GM18499 (cell line): ENCODE measurements around the gene SIK3.

ENCODE experiments used
- ATAC-seq: cut with Tn5 transposase; IDR thresholded peaks from one replicate; pipeline ENCODE4 v1.9.1; 2021; ENCODE audit warnings: moderate number of reproducible peaks; ENCODE audit not compliant: insufficient read depth, unreplicated experiment

Gene SIK3

DNA sequence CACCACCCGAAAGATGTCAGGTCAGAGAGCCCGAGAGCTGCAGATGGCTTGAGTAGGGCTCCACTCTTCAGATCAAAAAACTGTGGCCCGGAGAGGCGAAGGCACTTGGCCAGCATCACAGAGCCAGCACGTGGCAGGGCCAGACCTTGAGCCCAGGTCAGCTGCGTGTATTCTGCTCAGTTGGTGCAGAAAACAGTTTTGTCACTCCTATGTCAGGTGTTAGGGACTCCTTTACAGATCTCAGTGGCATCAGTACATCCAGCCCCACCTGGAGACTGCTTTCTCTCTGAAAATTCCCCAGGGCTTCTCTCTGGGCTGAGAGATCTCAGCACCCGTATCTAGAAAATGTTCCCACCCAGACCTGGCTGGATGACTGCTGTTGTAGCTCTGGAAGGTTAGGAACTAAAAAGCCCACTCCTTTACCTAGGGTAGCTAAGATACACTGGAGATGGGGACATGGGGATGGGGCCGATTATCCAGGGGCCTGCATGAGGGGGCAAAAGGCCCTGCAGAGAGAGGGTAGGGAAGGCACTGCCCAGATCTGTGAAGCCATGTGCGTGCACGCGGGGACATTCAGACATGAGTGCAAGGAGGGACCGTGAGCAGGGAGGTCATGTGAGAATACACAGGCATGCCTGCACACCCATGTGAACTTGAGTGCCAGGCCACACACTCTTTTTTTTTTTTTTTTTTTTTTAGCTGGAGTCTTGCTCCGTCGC lies 264.3 kb downstream of the SIK3 start:
- ATAC-seq = no peak

DNA sequence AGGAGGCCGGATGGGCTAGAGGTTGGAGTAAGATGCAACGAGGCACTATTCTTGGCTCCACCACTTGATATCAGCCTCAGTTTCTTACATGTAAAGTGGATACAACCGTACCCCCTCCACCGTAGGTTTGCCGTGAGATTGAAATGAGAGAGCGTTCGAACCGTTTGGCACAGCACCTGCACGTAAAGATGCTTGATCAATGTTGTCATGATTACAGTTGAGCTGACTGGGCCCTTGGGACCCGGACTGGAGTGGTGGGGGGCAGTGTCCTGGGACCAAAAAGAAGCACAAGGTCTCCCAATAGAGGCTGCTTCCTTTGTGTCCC lies 264.8 kb downstream of the SIK3 start:
- no peak for ATAC-seq

DNA sequence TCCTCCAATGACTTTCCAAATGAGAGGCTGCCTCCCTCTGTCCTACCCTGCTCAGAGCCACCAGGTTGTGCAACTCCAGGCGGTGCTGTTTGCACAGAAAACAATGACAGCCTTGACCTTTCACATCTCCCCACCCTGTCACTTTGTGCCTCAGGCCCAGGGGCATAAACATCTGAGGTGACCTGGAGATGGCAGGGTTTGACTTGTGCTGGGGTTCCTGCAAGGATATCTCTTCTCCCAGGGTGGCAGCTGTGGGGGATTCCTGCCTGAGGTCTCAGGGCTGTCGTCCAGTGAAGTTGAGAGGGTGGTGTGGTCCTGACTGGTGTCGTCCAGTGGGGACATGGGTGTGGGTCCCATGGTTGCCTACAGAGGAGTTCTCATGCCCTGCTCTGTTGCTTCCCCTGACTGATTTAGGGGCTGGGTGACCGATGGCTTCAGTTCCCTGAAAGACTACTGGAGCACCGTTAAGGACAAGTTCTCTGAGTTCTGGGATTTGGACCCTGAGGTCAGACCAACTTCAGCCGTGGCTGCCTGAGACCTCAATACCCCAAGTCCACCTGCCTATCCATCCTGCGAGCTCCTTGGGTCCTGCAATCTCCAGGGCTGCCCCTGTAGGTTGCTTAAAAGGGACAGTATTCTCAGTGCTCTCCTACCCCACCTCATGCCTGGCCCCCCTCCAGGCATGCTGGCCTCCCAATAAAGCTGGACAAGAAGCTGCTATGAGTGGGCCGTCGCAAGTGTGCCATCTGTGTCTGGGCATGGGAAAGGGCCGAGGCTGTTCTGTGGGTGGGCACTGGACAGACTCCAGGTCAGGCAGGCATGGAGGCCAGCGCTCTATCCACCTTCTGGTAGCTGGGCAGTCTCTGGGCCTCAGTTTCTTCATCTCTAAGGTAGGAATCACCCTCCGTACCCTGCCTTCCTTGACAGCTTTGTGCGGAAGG lies 265.6 kb downstream of the SIK3 start:
- no peak for ATAC-seq

DNA sequence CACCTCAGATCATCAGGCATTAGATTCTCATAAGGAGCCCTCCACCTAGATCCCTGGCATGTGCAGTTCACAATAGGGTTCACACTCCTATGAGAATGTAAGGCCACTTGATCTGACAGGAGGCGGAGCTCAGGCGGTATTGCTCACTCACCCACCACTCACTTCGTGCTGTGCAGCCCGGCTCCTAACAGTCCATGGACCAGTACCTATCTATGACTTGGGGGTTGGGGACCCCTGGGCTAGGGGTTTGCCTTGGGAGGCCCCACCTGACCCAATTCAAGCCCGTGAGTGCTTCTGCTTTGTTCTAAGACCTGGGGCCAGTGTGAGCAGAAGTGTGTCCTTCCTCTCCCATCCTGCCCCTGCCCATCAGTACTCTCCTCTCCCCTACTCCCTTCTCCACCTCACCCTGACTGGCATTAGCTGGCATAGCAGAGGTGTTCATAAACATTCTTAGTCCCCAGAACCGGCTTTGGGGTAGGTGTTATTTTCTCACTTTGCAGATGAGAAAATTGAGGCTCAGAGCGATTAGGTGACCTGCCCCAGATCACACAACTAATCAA lies 266.4 kb downstream of the SIK3 start:
- no peak for ATAC-seq

DNA sequence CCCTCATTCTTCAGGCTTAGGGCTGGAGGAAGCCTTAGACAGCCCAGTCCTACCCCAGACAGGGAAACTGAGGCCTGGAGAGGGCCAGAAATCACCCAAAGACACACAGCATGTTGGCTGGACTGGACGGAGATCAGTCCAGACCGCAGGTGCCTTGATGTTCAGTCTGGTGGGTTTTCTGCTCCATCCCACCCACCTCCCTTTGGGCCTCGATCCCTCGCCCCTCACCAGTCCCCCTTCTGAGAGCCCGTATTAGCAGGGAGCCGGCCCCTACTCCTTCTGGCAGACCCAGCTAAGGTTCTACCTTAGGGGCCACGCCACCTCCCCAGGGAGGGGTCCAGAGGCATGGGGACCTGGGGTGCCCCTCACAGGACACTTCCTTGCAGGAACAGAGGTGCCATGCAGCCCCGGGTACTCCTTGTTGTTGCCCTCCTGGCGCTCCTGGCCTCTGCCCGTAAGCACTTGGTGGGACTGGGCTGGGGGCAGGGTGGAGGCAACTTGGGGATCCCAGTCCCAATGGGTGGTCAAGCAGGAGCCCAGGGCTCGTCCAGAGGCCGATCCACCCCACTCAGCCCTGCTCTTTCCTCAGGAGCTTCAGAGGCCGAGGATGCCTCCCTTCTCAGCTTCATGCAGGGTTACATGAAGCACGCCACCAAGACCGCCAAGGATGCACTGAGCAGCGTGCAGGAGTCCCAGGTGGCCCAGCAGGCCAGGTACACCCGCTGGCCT lies 267.9 kb downstream of the SIK3 start:
- no peak for ATAC-seq

DNA sequence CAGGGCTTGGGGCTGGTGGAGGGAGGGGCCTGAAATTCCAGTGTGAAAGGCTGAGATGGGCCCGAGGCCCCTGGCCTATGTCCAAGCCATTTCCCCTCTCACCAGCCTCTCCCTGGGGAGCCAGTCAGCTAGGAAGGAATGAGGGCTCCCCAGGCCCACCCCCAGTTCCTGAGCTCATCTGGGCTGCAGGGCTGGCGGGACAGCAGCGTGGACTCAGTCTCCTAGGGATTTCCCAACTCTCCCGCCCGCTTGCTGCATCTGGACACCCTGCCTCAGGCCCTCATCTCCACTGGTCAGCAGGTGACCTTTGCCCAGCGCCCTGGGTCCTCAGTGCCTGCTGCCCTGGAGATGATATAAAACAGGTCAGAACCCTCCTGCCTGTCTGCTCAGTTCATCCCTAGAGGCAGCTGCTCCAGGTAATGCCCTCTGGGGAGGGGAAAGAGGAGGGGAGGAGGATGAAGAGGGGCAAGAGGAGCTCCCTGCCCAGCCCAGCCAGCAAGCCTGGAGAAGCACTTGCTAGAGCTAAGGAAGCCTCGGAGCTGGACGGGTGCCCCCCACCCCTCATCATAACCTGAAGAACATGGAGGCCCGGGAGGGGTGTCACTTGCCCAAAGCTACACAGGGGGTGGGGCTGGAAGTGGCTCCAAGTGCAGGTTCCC lies 268.6 kb downstream of the SIK3 start, which contains the start of gene APOC3:
Gene APOC3 (plus strand): TSS at position 383 of the 659 bp plus-strand sequence. CDS start 676 bp downstream, outside the sequence.
- ATAC-seq = no peak

DNA sequence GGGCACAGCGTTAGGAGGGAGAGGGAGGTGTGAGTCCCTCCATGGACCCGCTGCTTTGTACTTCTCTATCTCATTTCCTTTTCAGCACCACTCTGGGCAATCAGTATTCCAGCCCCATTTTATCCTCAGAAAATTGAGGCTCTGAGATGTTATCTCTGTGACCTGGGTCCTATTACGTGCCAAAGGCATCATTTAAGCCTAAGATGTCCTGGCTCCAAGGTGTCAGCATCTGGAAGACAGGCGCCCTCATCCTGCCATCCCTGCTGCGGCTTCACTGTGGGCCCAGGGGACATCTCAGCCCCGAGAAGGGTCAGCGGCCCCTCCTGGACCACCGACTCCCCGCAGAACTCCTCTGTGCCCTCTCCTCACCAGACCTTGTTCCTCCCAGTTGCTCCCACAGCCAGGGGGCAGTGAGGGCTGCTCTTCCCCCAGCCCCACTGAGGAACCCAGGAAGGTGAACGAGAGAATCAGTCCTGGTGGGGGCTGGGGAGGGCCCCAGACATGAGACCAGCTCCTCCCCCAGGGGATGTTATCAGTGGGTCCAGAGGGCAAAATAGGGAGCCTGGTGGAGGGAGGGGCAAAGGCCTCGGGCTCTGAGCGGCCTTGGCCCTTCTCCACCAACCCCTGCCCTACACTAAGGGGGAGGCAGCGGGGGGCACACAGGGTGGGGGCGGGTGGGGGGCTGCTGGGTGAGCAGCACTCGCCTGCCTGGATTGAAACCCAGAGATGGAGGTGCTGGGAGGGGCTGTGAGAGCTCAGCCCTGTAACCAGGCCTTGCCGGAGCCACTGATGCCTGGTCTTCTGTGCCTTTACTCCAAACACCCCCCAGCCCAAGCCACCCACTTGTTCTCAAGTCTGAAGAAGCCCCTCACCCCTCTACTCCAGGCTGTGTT lies 269.4 kb downstream of the SIK3 start:
- no peak for ATAC-seq

DNA sequence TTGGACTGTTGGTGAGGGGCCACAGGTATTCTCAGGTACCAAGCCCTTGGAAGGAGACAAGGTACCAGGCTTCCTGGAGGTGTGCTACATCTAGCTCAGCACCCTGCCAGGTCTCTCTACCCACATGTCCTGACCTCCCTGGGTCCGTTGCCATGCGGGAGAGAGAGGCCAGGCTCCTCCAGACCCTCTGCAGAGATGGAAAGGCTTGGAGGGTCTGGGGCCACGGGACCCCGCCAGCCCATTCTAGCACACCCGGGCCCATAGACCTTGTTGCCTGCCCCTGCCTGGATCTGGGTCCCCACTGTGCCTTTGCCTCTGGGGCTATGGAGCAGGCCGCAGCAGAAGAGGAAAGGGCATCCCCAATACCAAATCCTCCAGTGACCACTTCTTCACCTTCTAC lies 270.8 kb downstream of the SIK3 start:
- no peak for ATAC-seq

DNA sequence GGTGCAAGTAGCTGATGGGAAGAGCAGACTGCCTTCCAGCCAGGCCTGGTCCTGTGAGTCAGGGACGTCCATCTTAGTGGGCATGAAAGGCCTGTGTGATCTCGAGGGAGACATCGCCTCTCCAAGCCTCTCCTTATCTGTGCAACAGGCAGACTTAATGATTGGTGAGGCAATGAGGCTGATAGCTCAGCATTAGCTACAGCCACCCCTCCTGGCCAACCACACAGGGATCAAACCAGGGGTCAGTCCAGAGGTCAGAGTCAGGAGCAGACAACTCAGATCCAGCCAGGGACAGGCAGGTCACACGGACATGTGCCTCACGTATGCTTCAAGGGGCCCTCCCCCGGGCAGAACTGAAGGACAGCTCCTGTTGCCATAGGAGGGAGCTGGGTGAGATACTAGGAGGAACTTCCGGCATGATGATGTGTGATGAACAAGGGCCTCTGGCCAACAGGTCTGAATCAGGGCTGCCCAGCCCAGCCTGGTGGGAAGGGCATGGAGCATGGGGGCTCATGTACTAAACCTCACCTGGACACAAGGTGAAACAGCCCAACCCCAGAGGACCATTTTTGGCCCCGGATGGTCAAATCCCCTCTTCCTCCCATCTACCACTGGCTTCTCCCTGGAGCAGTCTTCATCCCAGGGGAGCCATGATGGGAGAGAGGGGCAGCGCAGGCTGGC lies 271.3 kb downstream of the SIK3 start:
- ATAC-seq = no peak

DNA sequence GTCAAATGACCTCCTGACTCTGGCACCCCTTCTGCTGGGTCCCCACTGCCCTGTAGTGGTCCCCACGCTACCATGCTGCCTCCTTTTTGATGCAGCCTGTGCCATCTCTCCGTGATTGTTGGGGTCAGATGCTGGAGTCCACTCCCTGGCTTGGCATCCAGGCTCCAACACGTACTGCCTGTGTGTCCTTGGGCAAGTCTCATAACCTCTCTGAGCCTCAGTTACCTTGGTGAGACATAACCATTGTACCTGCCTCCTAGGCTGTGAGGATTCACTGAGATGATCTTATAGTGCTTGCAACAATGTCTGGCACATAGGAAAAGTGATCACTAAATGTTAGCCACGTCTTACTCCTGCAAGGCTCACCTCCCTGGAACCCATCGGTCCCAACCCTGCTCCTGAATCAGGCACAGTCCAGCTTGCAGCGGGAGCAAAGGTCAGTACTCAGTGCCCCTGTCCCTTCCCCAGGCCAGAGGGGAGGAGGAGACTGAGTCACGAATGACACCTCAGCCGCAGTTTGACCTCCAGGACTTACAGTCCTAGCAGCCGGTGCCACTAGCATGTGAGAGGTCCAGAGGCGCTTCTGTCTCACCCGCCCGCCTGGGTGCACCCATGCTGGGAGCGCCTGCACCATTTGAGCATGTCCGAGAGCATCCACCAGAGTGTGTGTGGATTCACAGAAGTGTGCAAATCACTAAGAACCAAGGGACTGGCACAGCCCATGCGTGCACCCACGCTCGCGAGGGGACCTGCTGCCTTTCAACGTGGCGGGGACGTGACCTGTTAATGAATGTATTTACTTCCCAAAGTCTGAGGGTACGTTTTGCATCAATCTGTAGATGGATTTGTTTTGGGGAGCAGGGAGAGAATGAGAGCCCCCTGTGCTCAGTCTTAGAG lies 272.1 kb downstream of the SIK3 start:
- no peak for ATAC-seq

DNA sequence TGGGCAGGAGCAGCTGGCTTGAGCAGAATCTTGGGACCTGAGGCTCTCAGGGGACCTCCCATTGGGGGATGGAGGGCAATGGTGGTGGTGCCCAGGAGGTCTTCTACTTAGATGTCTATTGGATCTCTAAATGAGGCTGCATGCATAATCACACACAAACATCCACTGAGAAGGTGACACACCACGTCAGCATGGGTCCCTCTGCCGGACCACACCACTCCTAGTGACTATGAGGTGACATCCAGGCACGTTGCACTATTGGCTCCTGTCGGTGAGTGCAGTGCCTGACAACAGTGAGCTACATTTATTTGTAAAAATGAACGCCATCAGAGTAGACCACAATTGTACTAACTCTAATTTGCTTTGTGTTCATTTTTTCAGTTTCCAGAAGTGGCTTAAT lies 272.8 kb downstream of the SIK3 start:
- ATAC-seq = no peak

DNA sequence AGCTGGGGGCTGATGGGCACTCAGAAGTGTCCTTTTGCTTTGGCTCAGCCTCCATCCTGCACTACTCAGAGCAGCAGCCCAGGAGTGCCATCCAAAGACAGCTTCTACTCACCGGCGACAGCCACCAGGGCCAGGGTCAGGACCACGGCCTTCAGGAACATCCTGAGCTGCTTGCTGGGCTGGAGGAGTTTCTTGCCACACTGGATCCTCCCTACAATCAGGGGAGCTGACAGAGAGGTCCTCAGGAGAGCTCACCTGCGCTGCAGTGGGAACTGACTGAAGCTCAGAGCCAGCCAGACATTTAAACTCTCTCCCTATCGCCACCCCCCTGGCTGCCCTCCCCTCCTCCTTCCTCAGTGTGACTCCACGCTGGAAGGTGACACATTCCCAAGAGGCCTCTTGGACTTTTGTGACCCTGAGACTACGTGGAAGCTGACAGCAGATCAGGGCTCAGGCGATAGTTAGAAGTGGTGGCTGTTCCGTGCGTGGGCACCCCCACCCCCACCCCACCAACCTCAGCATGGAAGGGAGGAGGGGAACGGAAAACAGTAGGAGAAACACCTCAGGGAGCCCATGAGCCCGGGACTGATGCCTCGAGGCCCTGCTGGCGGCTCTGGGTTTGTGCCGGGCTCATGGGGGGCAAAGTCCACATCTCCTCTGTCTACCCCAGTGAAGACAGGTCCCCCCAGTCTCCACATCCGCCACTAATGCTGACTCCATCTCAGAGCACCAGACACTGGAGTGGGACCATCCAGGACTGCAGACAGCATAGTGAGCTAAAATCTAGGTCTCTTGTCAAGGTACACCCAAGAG lies 275.0 kb downstream of the SIK3 start, which contains the start of gene APOA4:
Gene APOA4 (minus strand): TSS at position 274 of the 813 bp plus-strand sequence. CDS start 113 bp downstream, at position 161.
- no peak for ATAC-seq

DNA sequence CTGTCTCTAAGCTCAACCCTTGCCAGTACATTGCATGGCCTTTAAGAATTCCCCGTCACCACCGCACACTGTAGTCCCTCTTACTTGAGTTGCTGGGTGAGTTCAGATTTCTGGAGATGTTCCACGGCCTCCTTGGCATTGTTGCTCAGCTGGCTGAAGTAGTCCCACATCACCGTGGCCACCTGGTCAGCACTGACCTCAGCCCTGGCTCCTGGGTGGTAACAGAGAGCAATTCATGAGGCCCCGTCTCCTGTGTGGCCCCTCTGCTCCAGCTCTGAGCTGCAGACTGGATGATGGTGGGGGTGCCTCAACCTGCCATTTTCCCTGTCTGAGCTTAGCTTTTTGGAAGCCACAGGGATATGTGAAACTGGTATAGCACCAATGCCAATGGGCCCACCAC lies 275.7 kb downstream of the SIK3 start:
- ATAC-seq = no peak

DNA sequence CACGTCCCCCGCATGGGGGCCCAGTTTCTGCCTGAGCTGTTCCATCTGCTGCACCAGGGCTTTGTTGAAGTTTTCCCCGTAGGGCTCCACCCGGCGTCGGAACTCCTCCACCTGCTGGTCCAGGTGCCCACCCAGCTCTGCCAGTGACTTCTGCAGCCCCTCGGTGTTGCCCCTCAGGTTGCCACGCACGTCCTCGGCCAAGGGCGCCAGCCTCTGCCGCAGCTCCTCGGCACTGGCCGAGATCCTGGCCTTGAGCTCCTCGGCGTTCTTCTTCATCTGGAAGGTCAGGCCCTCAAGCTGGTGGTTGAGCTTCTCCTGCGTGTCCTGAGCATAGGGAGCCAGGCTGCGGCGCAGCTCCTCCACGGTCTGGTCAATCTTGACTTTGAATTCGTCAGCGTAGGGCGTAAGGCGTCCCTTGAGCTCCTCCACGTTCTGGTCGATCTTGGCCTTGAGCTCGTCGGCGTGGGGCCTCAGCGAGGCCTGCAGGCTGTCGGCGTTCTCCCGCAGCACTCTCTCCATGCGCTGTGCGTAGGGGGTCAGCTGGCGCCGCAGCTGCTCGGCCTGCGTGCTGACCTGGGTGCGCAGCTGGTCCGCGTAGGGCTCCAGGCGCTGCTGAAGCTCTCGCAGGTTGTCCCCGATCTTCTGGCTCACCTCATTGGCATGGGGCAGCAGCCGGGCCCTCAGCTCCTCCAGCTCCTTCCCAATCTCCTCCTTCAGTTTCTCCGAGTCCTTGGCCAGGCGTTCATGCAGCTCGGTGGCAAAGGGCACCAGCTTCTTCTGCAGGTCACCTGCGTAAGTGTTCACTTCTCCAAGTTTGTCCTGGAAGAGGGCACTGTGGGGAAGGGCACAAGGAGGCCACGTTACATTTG lies 276.9 kb downstream of the SIK3 start:
- no peak for ATAC-seq

DNA sequence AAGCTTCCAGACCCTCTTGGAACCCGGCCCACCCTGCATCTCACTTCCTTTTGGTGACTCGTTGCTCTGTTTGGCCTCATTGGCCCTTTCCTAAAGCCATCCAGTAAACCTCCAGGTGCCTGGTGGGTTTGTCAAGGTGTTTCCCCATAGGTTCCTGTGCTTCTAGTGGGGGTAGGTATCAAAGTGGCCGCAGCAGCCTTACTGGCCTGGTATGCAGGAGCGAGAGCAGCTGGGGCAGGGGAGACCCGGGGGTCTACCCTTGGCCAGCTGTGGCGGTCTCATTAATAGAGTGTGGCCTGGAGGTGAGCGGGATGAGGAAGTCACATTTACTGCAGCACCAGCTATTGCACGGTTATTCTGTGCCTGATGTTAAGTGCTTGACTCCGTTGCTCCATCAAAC lies 279.2 kb downstream of the SIK3 start:
- ATAC-seq = no peak

DNA sequence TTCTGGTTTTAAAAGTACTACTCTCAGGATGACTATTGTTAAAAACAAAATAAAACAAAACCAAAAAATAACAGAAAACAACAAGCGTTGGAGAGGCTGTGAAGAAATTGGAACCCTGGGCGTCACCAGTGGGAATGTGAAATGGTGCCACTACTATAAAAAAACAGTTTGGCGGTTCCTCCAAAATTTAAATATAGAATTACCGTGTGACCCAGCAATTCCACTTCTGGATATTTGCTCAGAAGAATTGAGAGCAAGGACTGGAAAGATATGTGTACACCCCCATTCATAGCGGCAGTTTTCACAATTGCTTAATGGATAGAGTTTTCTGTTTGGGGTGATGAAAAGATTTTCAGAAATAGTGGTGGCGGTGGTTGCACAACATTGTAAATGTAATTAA lies 283.7 kb downstream of the SIK3 start:
- ATAC-seq = no peak
